ENCODE measurements around the gene SIRPG.

GRCh38 chr20:1687053-1687452 is 29.5 kb upstream of the SIRPG start:
- TF ChIP-seq CTCF (IDR thresholded peaks at IDR 0.05) (no peak), POLR2A (IDR thresholded peaks at IDR 0.05) (no peak), POLR2AphosphoS5 (IDR thresholded peaks at IDR 0.05) (no peak)

Measured in prostate gland (tissue), 2 donors.